Measurements from ENCODE around the gene KLF7. TPM values are rescaled to one million over a fixed set of nuclear protein-coding genes. Genes with fewer than 3 reads are reported as not detected.

KLF7 gene
- total RNA-seq, 1 donor from 2014 or later = 13.6 TPM

GRCh38 chr2:207088839-207089238 is 76.9 kb downstream of the KLF7 start:
- Histone ChIP-seq H3K36me3 (ENCODE audit: control insufficient read depth in 3 of 3, insufficient read depth in 3 of 3, low read length in 3 of 3) (peaks cover 0 to 8% (median 0%) of the 10 kb centered on the region in 3 donors), H3K27ac (ENCODE audit: low read depth, low read length) (no peak overlapping the region), H3K27me3 (ENCODE audit: control insufficient read depth in 3 of 3, insufficient read depth in 3 of 3, low read length in 3 of 3) (no peaks in the 10 kb centered on the region), H3K4me1 (ENCODE audit: control insufficient read depth in 3 of 3, insufficient read depth in 3 of 3, low read length in 3 of 3) (peaks cover 6 to 14% (median 12%) of the 10 kb centered on the region in 3 donors), H3K4me3 (ENCODE audit: low read length in 3 of 3) (no peak overlapping the region), H3K9me3 (ENCODE audit: control insufficient read depth in 3 of 3, low read length in 3 of 3) (no peaks in the 10 kb centered on the region), H3K9ac (ENCODE audit: low read depth in 1 of 3, low read length in 3 of 3) (no peak overlapping the region)

GRCh38 chr2:207088276-207088675 is 77.5 kb downstream of the KLF7 start:
- H3K27ac ChIP-seq (ENCODE audit: low read depth, low read length) = no peak overlapping the region
- H3K27me3 ChIP-seq (ENCODE audit: control insufficient read depth in 3 of 3, insufficient read depth in 3 of 3, low read length in 3 of 3) = no peaks in the 10 kb centered on the region
- no peaks in the 10 kb centered on the region for H3K9me3 ChIP-seq (ENCODE audit: control insufficient read depth in 3 of 3, low read length in 3 of 3)
- no peak overlapping the region for H3K9ac ChIP-seq (ENCODE audit: low read depth in 1 of 3, low read length in 3 of 3)
- peaks cover 7 to 14% (median 12%) of the 10 kb centered on the region in 3 donors for H3K4me1 ChIP-seq (ENCODE audit: control insufficient read depth in 3 of 3, insufficient read depth in 3 of 3, low read length in 3 of 3)
- no peak overlapping the region for H3K4me3 ChIP-seq (ENCODE audit: low read length in 3 of 3)
- peaks cover 0 to 8% (median 0%) of the 10 kb centered on the region in 3 donors for H3K36me3 ChIP-seq (ENCODE audit: control insufficient read depth in 3 of 3, insufficient read depth in 3 of 3, low read length in 3 of 3)

- no peak overlapping the region for H3K4me3 ChIP-seq (ENCODE audit: low read length in 3 of 3)
- no peaks in the 10 kb centered on the region for H3K9me3 ChIP-seq (ENCODE audit: control insufficient read depth in 3 of 3, low read length in 3 of 3)
- peaks cover 0 to 8% (median 0%) of the 10 kb centered on the region in 3 donors for H3K36me3 ChIP-seq (ENCODE audit: control insufficient read depth in 3 of 3, insufficient read depth in 3 of 3, low read length in 3 of 3)
- peak overlapping the region; percentile 42 for H3K27ac ChIP-seq (ENCODE audit: low read depth, low read length)
- no peak overlapping the region for H3K9ac ChIP-seq (ENCODE audit: low read depth in 1 of 3, low read length in 3 of 3)
- peaks cover 6 to 14% (median 12%) of the 10 kb centered on the region in 3 donors for H3K4me1 ChIP-seq (ENCODE audit: control insufficient read depth in 3 of 3, insufficient read depth in 3 of 3, low read length in 3 of 3)
- no peaks in the 10 kb centered on the region for H3K27me3 ChIP-seq (ENCODE audit: control insufficient read depth in 3 of 3, insufficient read depth in 3 of 3, low read length in 3 of 3)
Measured at GRCh38 chr2:207087046-207087902, 78.5 kb downstream of the KLF7 start.

GRCh38 chr2:207086136-207086535 is 79.6 kb downstream of the KLF7 start:
- Histone ChIP-seq H3K27me3 (ENCODE audit: control insufficient read depth in 3 of 3, insufficient read depth in 3 of 3, low read length in 3 of 3) (no peaks in the 10 kb centered on the region), H3K9me3 (ENCODE audit: control insufficient read depth in 3 of 3, low read length in 3 of 3) (no peaks in the 10 kb centered on the region), H3K4me3 (ENCODE audit: low read length in 3 of 3) (peak overlapping the region in 1 of 3 donors; percentile 8), H3K27ac (ENCODE audit: low read depth, low read length) (peak overlapping the region; percentile 42), H3K4me1 (ENCODE audit: control insufficient read depth in 3 of 3, insufficient read depth in 3 of 3, low read length in 3 of 3) (peaks cover 4 to 11% (median 8%) of the 10 kb centered on the region in 3 donors), H3K36me3 (ENCODE audit: control insufficient read depth in 3 of 3, insufficient read depth in 3 of 3, low read length in 3 of 3) (peaks cover under 1 to 13% (median 3%) of the 10 kb centered on the region in 3 donors), H3K9ac (ENCODE audit: low read depth in 1 of 3, low read length in 3 of 3) (peak overlapping the region in 1 of 3 donors; percentile 42)

- Histone ChIP-seq H3K9ac (ENCODE audit: low read depth in 1 of 3, low read length in 3 of 3) (no peak overlapping the region), H3K4me1 (ENCODE audit: control insufficient read depth in 3 of 3, insufficient read depth in 3 of 3, low read length in 3 of 3) (peaks cover 4 to 11% (median 8%) of the 10 kb centered on the region in 3 donors), H3K36me3 (ENCODE audit: control insufficient read depth in 3 of 3, insufficient read depth in 3 of 3, low read length in 3 of 3) (peaks cover 3 to 23% (median 9%) of the 10 kb centered on the region in 3 donors), H3K4me3 (ENCODE audit: low read length in 3 of 3) (no peak overlapping the region), H3K27me3 (ENCODE audit: control insufficient read depth in 3 of 3, insufficient read depth in 3 of 3, low read length in 3 of 3) (no peaks in the 10 kb centered on the region), H3K27ac (ENCODE audit: low read depth, low read length) (no peak overlapping the region), H3K9me3 (ENCODE audit: control insufficient read depth in 3 of 3, low read length in 3 of 3) (no peaks in the 10 kb centered on the region)
Measured at GRCh38 chr2:207085110-207085509, 80.6 kb downstream of the KLF7 start.

- H3K36me3 ChIP-seq (ENCODE audit: control insufficient read depth in 3 of 3, insufficient read depth in 3 of 3, low read length in 3 of 3) = peaks cover 11 to 30% (median 16%) of the 10 kb centered on the region in 3 donors
- no peaks in the 10 kb centered on the region for H3K27me3 ChIP-seq (ENCODE audit: control insufficient read depth in 3 of 3, insufficient read depth in 3 of 3, low read length in 3 of 3)
- no peak overlapping the region for H3K4me3 ChIP-seq (ENCODE audit: low read length in 3 of 3)
- H3K4me1 ChIP-seq (ENCODE audit: control insufficient read depth in 3 of 3, insufficient read depth in 3 of 3, low read length in 3 of 3) = peaks cover 4 to 11% (median 8%) of the 10 kb centered on the region in 3 donors
- no peak overlapping the region for H3K9ac ChIP-seq (ENCODE audit: low read depth in 1 of 3, low read length in 3 of 3)
- H3K27ac ChIP-seq (ENCODE audit: low read depth, low read length) = no peak overlapping the region
- H3K9me3 ChIP-seq (ENCODE audit: control insufficient read depth in 3 of 3, low read length in 3 of 3) = no peaks in the 10 kb centered on the region
Measured at GRCh38 chr2:207083361-207084110, 82.2 kb downstream of the KLF7 start.

- H3K4me1 ChIP-seq (ENCODE audit: control insufficient read depth in 3 of 3, insufficient read depth in 3 of 3, low read length in 3 of 3) = peaks cover 4 to 8% (median 7%) of the 10 kb centered on the region in 3 donors
- no peaks in the 10 kb centered on the region for H3K9me3 ChIP-seq (ENCODE audit: control insufficient read depth in 3 of 3, low read length in 3 of 3)
- H3K27ac ChIP-seq (ENCODE audit: low read depth, low read length) = peak overlapping the region; percentile 8
- peaks cover 11 to 27% (median 16%) of the 10 kb centered on the region in 3 donors for H3K36me3 ChIP-seq (ENCODE audit: control insufficient read depth in 3 of 3, insufficient read depth in 3 of 3, low read length in 3 of 3)
- H3K9ac ChIP-seq (ENCODE audit: low read depth in 1 of 3, low read length in 3 of 3) = no peak overlapping the region
- H3K4me3 ChIP-seq (ENCODE audit: low read length in 3 of 3) = no peak overlapping the region
- H3K27me3 ChIP-seq (ENCODE audit: control insufficient read depth in 3 of 3, insufficient read depth in 3 of 3, low read length in 3 of 3) = no peaks in the 10 kb centered on the region
Measured at GRCh38 chr2:207082619-207083018, 83.1 kb downstream of the KLF7 start.

- Histone ChIP-seq H3K36me3 (ENCODE audit: control insufficient read depth in 3 of 3, insufficient read depth in 3 of 3, low read length in 3 of 3) (peaks cover 11 to 22% (median 16%) of the 10 kb centered on the region in 3 donors), H3K27me3 (ENCODE audit: control insufficient read depth in 3 of 3, insufficient read depth in 3 of 3, low read length in 3 of 3) (peaks cover 0 to 3% (median 0%) of the 10 kb centered on the region in 3 donors)
Measured at GRCh38 chr2:207078186-207078798, 87.5 kb downstream of the KLF7 start.

GRCh38 chr2:207077266-207077665 is 88.5 kb downstream of the KLF7 start:
- Histone ChIP-seq H3K27me3 (ENCODE audit: control insufficient read depth in 3 of 3, insufficient read depth in 3 of 3, low read length in 3 of 3) (peaks cover 0 to 3% (median 0%) of the 10 kb centered on the region in 3 donors), H3K27ac (ENCODE audit: low read depth, low read length) (no peak overlapping the region), H3K9ac (ENCODE audit: low read depth in 1 of 3, low read length in 3 of 3) (no peak overlapping the region), H3K9me3 (ENCODE audit: control insufficient read depth in 3 of 3, low read length in 3 of 3) (no peaks in the 10 kb centered on the region), H3K36me3 (ENCODE audit: control insufficient read depth in 3 of 3, insufficient read depth in 3 of 3, low read length in 3 of 3) (peaks cover 11 to 22% (median 16%) of the 10 kb centered on the region in 3 donors), H3K4me1 (ENCODE audit: control insufficient read depth in 3 of 3, insufficient read depth in 3 of 3, low read length in 3 of 3) (peaks cover 6 to 9% (median 6%) of the 10 kb centered on the region in 3 donors), H3K4me3 (ENCODE audit: low read length in 3 of 3) (no peak overlapping the region)

More at GRCh38 chr2:207078186-207078798, 87.5 kb downstream of the KLF7 start:
- Histone ChIP-seq H3K9ac (ENCODE audit: low read depth in 1 of 3, low read length in 3 of 3) (no peak overlapping the region), H3K4me3 (ENCODE audit: low read length in 3 of 3) (no peak overlapping the region), H3K4me1 (ENCODE audit: control insufficient read depth in 3 of 3, insufficient read depth in 3 of 3, low read length in 3 of 3) (peaks cover 6 to 9% (median 6%) of the 10 kb centered on the region in 3 donors), H3K27ac (ENCODE audit: low read depth, low read length) (no peak overlapping the region), H3K9me3 (ENCODE audit: control insufficient read depth in 3 of 3, low read length in 3 of 3) (no peaks in the 10 kb centered on the region)
